Measurements from ENCODE around the gene EBF3.

Gene EBF3

DNA sequence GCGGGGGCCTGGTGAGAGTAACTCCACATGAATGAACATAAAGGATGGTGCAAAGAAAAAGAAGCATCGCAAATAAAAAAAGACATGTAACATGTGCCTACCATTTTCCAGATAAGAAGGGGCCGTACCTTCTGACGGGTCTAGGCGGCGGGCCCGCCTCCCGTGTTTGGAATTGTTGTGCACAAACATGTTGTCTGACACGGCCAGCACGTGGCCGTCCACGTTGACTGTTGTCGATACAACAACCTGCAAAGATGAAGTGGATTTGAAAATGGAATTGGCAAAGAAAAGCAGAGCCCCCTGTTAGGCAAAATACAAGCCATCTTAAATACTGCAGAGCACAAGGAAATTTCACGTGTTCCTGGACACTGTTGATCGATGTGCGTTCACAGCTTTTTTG is 90.7 kb downstream of the EBF3 start:
- DNase-seq (ENCODE audit: low read depth in 3 of 3): no peak

GRCh38 chr10:129871966-129872365 is 92.1 kb downstream of the EBF3 start:
- no peak for DNase-seq (ENCODE audit: low read depth in 3 of 3)

GRCh38 chr10:129870961-129871621 is 93.0 kb downstream of the EBF3 start:
- DNase-seq (ENCODE audit: low read depth in 3 of 3): no peak

- no peak for DNase-seq (ENCODE audit: low read depth in 3 of 3)
Measured at GRCh38 chr10:129870474-129870757, 93.7 kb downstream of the EBF3 start.

- DNase-seq (ENCODE audit: low read depth in 3 of 3): no peak
Measured at GRCh38 chr10:129869596-129870473, 94.2 kb downstream of the EBF3 start.

DNA sequence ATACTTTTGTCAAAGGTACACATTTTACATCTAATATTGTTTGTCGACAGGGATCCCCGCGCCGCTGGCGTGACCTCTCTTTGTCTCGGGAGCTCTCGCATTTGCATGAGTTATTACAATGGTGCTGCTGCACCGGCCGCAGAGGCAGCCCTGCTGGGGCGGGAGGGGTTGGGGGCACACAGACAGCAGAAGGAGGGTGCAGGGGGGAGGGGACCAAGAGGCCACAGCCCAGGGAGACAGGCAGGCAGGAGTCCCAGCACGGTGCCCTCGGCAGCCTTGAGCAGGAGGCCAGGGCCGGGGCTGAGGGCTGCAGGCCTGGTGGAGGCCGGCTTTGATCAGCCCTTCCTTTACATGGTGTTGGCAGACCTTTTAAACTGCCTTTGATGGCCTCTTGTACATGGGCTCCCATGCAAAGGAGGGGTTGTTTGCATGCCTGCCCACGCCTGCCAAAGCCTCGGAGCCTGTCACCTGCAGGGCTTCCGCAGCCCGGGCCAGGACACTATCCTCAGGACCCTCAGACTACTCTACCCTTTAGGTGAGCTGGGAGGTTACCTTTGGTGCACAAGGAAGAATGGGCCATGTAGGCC is 95.5 kb downstream of the EBF3 start:
- DNase-seq (ENCODE audit: low read depth in 3 of 3): no peak

GRCh38 chr10:129867631-129868179 is 96.4 kb downstream of the EBF3 start:
- no peak for DNase-seq (ENCODE audit: low read depth in 3 of 3)

GRCh38 chr10:129866894-129867293 is 97.2 kb downstream of the EBF3 start:
- no peak for DNase-seq (ENCODE audit: low read depth in 3 of 3)

- no peak for DNase-seq (ENCODE audit: low read depth in 3 of 3)
Measured at GRCh38 chr10:129865960-129866359, 98.1 kb downstream of the EBF3 start.

GRCh38 chr10:129865413-129865812 is 98.7 kb downstream of the EBF3 start:
- DNase-seq (ENCODE audit: low read depth in 3 of 3): no peak

DNA sequence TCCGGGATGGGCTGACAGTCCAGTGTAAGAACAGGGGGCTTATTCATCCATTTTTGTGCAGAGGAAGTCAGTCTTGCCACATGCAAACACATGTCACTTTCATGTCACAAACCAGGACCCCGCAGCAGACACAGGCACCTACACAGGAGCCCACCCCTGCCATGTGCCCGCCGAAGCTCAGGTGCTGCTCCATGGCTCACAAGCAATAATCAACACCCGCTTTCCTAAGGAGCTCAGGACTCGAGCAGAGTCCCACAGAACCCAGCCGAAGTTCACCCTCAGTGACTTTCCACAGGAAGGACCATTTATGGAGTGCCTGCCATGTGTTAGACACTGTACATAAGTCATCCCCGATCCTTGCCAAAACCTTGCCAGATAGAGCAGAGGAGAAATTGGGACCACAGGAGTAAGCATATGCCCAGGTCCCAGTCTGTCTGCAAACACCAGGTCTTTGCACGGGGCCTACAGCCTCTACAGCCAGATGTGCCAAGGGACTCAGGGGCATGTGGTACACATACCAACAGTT is 99.4 kb downstream of the EBF3 start:
- DNase-seq (ENCODE audit: low read depth in 3 of 3): no peak

- DNase-seq (ENCODE audit: low read depth in 3 of 3): no peak
Measured at GRCh38 chr10:129864082-129864481, 100.0 kb downstream of the EBF3 start.

DNA sequence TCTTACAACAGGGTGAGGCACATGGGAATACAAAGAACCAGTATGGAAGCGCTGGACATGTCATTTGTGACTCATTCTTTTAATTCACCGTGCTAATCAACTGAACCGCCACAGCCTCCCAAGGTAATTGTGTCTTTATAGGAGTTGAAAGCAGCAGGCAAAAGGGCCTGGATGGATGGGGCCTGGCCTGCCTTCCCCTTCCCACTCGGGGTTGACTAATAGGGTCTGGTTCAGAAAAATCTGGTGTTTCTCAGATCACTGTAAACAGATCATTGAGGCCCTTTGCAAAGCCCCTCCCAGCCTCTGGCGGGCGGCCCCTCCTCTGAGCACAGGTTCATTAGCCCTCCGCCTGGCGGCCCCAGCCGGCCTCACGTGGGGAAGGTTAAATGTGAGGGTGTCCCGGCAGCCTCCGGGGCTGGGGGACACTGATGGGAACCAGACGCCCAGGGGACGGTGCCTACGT is 100.8 kb downstream of the EBF3 start:
- DNase-seq (ENCODE audit: low read depth in 3 of 3): no peak

DNA sequence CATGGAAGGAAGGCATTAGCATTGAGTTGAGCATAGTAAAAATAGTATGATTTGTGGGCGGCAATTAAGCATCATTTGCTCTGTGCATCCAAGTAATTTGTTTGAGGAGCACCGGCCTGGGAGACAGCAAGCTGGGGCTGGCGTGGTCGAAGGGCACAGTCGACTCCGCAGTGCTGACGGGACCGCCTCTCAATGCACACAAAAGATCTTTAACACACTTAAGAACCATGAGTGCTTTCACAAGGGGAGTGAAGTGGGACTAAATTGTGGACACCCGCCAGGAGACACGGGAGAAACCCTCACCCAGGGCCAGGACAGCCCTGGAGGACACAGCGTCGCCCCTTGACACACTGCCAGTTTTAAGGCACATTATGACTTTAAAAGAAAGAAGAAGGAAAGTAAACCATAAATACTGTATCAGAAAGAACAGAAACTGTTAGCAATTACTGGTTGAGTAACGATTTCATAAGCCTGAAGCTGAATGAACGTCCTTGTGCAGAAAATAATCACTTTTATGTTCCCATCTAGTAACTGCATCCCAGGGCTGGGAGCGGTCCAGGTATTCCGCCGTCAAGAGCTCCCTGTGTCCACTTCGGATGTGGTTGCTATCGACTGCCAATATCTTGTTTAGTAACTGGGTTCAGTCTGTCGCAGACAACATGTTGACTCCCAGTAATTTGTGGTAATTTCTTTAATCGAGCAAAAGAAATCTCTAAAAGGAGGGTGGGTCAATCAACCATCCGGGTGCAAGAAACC is 102.1 kb downstream of the EBF3 start:
- no peak for DNase-seq (ENCODE audit: low read depth in 3 of 3)

DNA sequence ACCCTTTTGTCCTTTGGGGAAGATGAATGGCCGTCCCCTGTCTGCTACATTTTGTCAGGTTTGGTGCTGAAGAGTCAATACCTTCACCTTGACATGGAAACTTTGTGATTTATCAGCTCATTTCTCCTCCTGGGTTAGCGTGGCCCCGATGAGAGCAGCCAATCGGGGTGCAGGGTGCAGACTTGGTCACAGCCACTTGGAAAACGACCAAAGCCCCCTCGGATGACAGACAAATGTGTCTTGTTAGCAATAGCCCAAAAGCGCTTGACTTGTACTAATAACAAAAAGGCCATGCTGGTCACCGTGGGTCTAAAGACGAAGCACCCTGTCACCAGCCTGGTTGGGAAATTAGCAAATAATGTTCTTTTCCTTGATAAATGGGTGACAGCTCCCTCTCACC is 103.7 kb downstream of the EBF3 start:
- no peak for DNase-seq (ENCODE audit: low read depth in 3 of 3)

- no peak for DNase-seq (ENCODE audit: low read depth in 3 of 3)
Measured at GRCh38 chr10:129859536-129859935, 104.5 kb downstream of the EBF3 start.

DNA sequence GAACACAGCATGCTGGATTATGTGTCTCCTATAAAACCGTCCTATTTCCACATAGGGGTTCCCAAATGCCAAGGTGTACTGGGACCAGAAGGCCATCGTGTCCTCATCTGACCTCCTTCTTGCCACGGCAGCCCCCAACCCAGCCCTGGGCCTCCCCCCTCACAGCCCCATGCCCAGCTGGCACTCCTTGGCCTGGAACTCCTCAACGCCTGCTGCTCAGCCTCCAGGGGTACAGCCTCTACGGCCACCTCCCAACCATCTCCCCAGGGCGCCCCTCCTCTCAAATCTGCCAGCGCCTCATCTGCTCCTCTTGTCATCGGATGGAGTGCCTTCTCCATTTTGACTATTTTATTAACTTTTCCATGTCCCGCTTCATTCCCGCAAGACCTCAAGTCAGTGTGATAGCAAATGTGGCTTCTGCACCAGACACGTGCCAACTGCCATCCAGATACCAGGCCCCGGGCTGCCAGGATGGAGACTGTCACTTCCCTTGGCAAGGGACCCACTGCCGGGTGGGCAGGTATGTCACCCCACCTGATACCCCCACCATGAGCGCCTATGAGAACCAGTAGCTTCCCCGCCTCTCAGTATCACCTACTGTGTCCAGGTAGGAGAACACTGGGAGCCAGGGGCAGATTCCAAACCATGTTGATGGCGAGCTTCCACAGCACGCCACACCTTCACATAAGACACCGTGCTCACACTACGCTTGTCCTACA is 106.7 kb downstream of the EBF3 start:
- DNase-seq (ENCODE audit: low read depth in 3 of 3): no peak

DNA sequence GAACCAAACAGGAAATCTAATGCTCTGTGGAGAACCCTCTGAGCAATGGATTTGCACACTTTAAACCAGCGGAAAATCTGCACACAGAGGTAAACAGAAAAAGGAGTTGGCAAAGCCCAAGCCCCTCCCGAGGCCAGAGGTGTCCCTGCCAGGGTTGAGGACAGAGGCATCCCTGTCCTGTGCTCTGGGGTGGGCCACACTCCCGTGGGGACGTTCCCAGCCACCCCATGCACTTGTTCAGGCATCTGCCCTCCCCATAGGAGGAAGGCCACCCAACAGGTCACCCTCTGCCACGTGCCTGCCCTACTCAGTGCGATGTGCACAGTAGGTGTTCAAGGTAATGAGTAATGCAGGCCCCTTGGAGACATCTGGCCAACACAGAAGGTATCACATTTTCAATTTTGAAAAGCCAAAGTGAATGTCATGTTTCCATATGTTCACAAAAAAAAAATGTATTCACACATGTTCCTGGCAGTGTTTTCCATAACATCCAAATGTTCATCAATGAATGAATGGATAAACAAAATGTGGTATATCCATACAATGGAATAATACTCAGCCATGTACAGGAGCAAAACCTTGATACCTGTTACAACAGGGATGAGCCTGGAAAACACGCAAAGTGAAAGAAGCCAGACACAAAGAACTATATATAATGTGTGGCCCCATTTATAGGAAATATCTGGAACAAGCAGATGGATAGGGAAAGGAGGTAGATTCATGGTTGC is 108.1 kb downstream of the EBF3 start:
- no peak for DNase-seq (ENCODE audit: low read depth in 3 of 3)

DNA sequence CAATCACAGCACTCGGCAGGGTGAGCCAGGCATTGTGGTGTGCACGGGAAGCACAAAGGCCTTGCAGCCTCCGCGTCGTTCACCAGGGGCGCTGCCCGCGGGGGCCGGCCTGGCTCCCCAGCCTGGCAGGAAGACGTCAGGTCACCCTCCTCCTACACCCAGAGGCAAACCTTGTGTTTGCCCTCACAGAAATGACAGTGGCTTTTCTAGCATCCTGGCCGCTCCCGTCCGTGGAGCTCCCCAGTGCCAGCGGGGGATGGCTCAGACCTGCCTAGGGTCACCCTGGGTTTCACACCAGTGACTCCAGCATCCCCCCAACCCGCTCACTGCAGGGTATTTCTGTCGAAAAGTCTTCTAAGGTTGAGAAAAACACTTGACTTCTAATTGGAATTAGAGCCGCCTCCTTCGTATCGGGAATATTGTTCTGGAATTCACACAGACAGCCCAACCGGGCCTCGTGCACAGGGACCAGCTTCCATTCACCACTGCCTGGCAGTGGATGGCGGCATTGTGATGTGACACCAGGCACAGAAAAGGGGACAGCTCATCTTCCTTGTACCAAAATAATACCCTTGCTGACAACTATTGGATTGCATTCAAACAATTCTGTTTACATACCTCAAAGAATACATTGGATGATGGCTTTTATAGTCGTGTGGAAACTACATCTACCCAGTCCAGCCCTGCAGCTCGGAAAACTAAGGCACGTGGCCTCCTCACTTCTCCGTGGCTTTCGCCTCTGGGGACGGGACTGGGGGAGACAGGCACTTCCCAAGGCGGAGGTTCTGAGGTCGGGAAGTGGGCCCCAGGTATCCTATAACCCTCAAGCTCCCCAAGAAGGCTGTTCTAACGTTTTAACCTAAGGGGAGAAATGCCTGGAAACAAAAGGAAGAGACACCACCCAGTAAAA is 109.0 kb downstream of the EBF3 start:
- DNase-seq (ENCODE audit: low read depth in 3 of 3): no peak
